ENCODE measurements around the gene ANTXR1. TPM values are rescaled to one million over a fixed set of nuclear protein-coding genes. Genes with fewer than 3 reads are reported as not detected.

ANTXR1 gene
- total RNA-seq, 1 experiment from 2014 or later = 48.3 TPM

- no peaks in the 10 kb centered on the region for H4K20me1 ChIP-seq (ENCODE audit: insufficient read depth)
- no peak for DNase-seq
- CTCF ChIA-PET = interaction anchor here (0.7 kb wide), 1 partner anchor 82 kb away, joined by 4 read pairs; no protein-coding TSS in a partner anchor
- no peaks in the 10 kb centered on the region for H3K9me3 ChIP-seq (ENCODE audit: insufficient read depth, low read depth)
- intact Hi-C loops (cut with micrococcal nuclease; ENCODE audit: unreplicated experiment) = no loop called here
- no peak for TF ChIP-seq CTCF (conservative IDR thresholded peaks at IDR 0.05)
- no peak for TF ChIP-seq EZH2 (IDR thresholded peaks at IDR 0.05; ENCODE audit: low read depth)
- no peaks in the 10 kb centered on the region for H3F3A ChIP-seq (ENCODE audit: insufficient read depth, low read depth)
- no TSS peak for BruUV-seq (replicated peaks)
- H3K27me3 ChIP-seq (ENCODE audit: insufficient read depth, low read depth) = no peaks in the 10 kb centered on the region
- no peak overlapping the region for H3K4me3 ChIP-seq
- H3K79me2 ChIP-seq (ENCODE audit: low read depth) = no peaks in the 10 kb centered on the region
- no peak overlapping the region for H2AFZ ChIP-seq
- POLR2A ChIA-PET (ENCODE audit: unreplicated experiment) = no interaction called here
- H3K27ac ChIP-seq = no peak overlapping the region
- H3K36me3 ChIP-seq (ENCODE audit: low read depth) = no peaks in the 10 kb centered on the region
- H3K4me1 ChIP-seq (replicated peaks; ENCODE audit: insufficient read depth) = no peaks in the 10 kb centered on the region
- H3K9me2 ChIP-seq (ENCODE audit: insufficient read depth) = no peaks in the 10 kb centered on the region
- H3K4me2 ChIP-seq = no peak overlapping the region
Observed at GRCh38 chr2:68995916-68996315, 17.1 kb upstream of the ANTXR1 start.

- DNase-seq = no peak
- H3F3A ChIP-seq (ENCODE audit: insufficient read depth, low read depth) = no peaks in the 10 kb centered on the region
- BruUV-seq (replicated peaks) = no TSS peak
- TF ChIP-seq EZH2 (IDR thresholded peaks at IDR 0.05; ENCODE audit: low read depth) (no peak), CTCF (conservative IDR thresholded peaks at IDR 0.05) (no peak)
- H3K4me1 ChIP-seq (replicated peaks; ENCODE audit: insufficient read depth) = no peaks in the 10 kb centered on the region
- intact Hi-C loops (cut with micrococcal nuclease; ENCODE audit: unreplicated experiment) = no loop called here
- no peak overlapping the region for H3K27ac ChIP-seq
- H3K79me2 ChIP-seq (ENCODE audit: low read depth) = no peaks in the 10 kb centered on the region
- H3K4me3 ChIP-seq = no peak overlapping the region
- 0 out of 2 replicates have a peak, but pooled peaks cover 4% of the 10 kb centered on the region for H3K9me2 ChIP-seq (ENCODE audit: insufficient read depth)
- no peaks in the 10 kb centered on the region for H3K27me3 ChIP-seq (ENCODE audit: insufficient read depth, low read depth)
- no peaks in the 10 kb centered on the region for H3K36me3 ChIP-seq (ENCODE audit: low read depth)
- ChIA-PET CTCF (no interaction called here), POLR2A (ENCODE audit: unreplicated experiment) (no interaction called here)
- H4K20me1 ChIP-seq (ENCODE audit: insufficient read depth) = no peaks in the 10 kb centered on the region
- no peak overlapping the region for H2AFZ ChIP-seq
- no peak overlapping the region for H3K4me2 ChIP-seq
- no peaks in the 10 kb centered on the region for H3K9me3 ChIP-seq (ENCODE audit: insufficient read depth, low read depth)
Observed at GRCh38 chr2:68997401-68997800, 15.6 kb upstream of the ANTXR1 start.

- no TSS peak for BruUV-seq (replicated peaks)
Observed at GRCh38 chr2:69001879-69002278, 11.1 kb upstream of the ANTXR1 start.

More at GRCh38 chr2:69001879-69002278, 11.1 kb upstream of the ANTXR1 start:
- no peaks in the 10 kb centered on the region for H3K36me3 ChIP-seq (ENCODE audit: low read depth)
- H3K9me3 ChIP-seq (ENCODE audit: insufficient read depth, low read depth) = no peaks in the 10 kb centered on the region; the same call in 1 of the 2 replicates
- H3K79me2 ChIP-seq (ENCODE audit: low read depth) = no peaks in the 10 kb centered on the region
- no peak overlapping the region for H2AFZ ChIP-seq
- no peaks in the 10 kb centered on the region for H4K20me1 ChIP-seq (ENCODE audit: insufficient read depth)
- intact Hi-C loops (cut with micrococcal nuclease; ENCODE audit: unreplicated experiment) = no loop called here
- 0 out of 2 replicates have a peak, but pooled peaks cover 4% of the 10 kb centered on the region for H3K9me2 ChIP-seq (ENCODE audit: insufficient read depth)
- no peak overlapping the region for H3K4me2 ChIP-seq
- TF ChIP-seq EZH2 (IDR thresholded peaks at IDR 0.05; ENCODE audit: low read depth) = no peak
- TF ChIP-seq CTCF (conservative IDR thresholded peaks at IDR 0.05) = no peak
- ChIA-PET CTCF (no interaction called here), POLR2A (ENCODE audit: unreplicated experiment) (no interaction called here)
- H3K4me3 ChIP-seq = no peak overlapping the region
- no peak for DNase-seq
- no peak overlapping the region for H3K27ac ChIP-seq
- H3F3A ChIP-seq (ENCODE audit: insufficient read depth, low read depth) = no peaks in the 10 kb centered on the region
- no peaks in the 10 kb centered on the region for H3K27me3 ChIP-seq (ENCODE audit: insufficient read depth, low read depth)
- H3K4me1 ChIP-seq (replicated peaks; ENCODE audit: insufficient read depth) = no peaks in the 10 kb centered on the region
